Ishikawa (cell line): ENCODE measurements around the gene MED13L.

Experiments
- CEBPB ChIP-seq: IDR thresholded peaks from 2 replicates; pipeline ENCODE4 v1.6.1; 2012
- CREB1 ChIP-seq: IDR thresholded peaks from 2 replicates; pipeline ENCODE4 v1.6.1; 2012; ENCODE audit warnings: low read depth
- EGR1 ChIP-seq: IDR thresholded peaks from 2 replicates; pipeline ENCODE4 v1.6.1; 2012
- EP300 ChIP-seq: IDR thresholded peaks from 2 replicates; pipeline ENCODE4 v1.6.1; 2012; ENCODE audit warnings: borderline replicate concordance
- FOXM1 ChIP-seq: IDR thresholded peaks from 2 replicates; pipeline ENCODE4 v1.6.1; 2012; ENCODE audit warnings: low read depth, borderline replicate concordance
- NFIC ChIP-seq: IDR thresholded peaks from 2 replicates; pipeline ENCODE4 v1.6.1; 2012
- RAD21 ChIP-seq: IDR thresholded peaks from 2 replicates; pipeline ENCODE4 v1.6.1; 2012; ENCODE audit warnings: low read depth
- TAF1 ChIP-seq: IDR thresholded peaks from 2 replicates; pipeline ENCODE4 v1.6.1; 2012; ENCODE audit warnings: low read depth, mild to moderate bottlenecking
- TCF12 ChIP-seq: IDR thresholded peaks from 2 replicates; pipeline ENCODE4 v1.6.1; 2012; ENCODE audit warnings: low read depth
- TEAD4 ChIP-seq: IDR thresholded peaks from 2 replicates; pipeline ENCODE4 v1.6.1; 2012
- YY1 ChIP-seq: IDR thresholded peaks from 2 replicates; pipeline ENCODE4 v1.6.1; 2012; ENCODE audit warnings: low read depth
- ZBTB7A ChIP-seq: IDR thresholded peaks from 2 replicates; pipeline ENCODE4 v1.6.1; 2012; ENCODE audit warnings: low read depth
- TF ChIP-seq, protein P1 (sequence below): IDR thresholded peaks from 2 replicates; pipeline ENCODE4 v1.6.1; 2012; ENCODE audit warnings: low read depth, mild to moderate bottlenecking
- TF ChIP-seq, protein P2 (sequence below): IDR thresholded peaks from 2 replicates; pipeline ENCODE4 v1.6.1; 2012

DNA sequence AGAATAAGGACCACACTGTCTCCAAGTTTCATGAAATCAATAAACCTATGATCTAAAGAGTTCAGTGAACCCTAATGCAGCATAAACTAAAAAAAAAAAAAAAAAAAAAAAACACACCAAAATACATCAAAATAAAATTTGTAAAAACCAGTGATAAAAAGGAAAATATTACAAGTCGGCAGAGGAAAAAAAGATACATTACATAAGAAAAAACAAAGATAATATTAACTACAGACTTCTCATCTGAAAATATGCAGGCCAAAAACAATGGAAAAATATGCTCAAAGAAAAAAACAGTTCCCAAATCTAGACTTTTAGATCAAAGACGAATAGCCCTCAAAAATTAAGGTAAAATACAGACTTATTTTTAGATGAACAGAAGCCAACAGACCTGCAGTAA is 27.6 kb downstream of the MED13L start:
- TF ChIP-seq, protein P1, sequence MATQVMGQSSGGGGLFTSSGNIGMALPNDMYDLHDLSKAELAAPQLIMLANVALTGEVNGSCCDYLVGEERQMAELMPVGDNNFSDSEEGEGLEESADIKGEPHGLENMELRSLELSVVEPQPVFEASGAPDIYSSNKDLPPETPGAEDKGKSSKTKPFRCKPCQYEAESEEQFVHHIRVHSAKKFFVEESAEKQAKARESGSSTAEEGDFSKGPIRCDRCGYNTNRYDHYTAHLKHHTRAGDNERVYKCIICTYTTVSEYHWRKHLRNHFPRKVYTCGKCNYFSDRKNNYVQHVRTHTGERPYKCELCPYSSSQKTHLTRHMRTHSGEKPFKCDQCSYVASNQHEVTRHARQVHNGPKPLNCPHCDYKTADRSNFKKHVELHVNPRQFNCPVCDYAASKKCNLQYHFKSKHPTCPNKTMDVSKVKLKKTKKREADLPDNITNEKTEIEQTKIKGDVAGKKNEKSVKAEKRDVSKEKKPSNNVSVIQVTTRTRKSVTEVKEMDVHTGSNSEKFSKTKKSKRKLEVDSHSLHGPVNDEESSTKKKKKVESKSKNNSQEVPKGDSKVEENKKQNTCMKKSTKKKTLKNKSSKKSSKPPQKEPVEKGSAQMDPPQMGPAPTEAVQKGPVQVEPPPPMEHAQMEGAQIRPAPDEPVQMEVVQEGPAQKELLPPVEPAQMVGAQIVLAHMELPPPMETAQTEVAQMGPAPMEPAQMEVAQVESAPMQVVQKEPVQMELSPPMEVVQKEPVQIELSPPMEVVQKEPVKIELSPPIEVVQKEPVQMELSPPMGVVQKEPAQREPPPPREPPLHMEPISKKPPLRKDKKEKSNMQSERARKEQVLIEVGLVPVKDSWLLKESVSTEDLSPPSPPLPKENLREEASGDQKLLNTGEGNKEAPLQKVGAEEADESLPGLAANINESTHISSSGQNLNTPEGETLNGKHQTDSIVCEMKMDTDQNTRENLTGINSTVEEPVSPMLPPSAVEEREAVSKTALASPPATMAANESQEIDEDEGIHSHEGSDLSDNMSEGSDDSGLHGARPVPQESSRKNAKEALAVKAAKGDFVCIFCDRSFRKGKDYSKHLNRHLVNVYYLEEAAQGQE: no peak
- TF ChIP-seq TEAD4 (no peak), ZBTB7A (no peak), NFIC (no peak), CEBPB (no peak), EP300 (no peak), FOXM1 (no peak), TAF1 (no peak), EGR1 (no peak), TCF12 (no peak), RAD21 (no peak), YY1 (no peak), CREB1 (no peak)
- TF ChIP-seq, protein P2, sequence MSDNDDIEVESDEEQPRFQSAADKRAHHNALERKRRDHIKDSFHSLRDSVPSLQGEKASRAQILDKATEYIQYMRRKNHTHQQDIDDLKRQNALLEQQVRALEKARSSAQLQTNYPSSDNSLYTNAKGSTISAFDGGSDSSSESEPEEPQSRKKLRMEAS: no peak
